Activated gamma-delta T cell treated with anti-CD3 and anti-CD28 coated beads, Interleukin-2, amount 50 U/mL, for 16 hours (primary cell): ENCODE measurements around the gene IGSF3.

Experiments
- DNase-seq: peaks from one replicate; pipeline ENCODE4 v3.0.0-alpha.2; 2020; ENCODE audit warnings: low read depth

The IGSF3 gene

DNA sequence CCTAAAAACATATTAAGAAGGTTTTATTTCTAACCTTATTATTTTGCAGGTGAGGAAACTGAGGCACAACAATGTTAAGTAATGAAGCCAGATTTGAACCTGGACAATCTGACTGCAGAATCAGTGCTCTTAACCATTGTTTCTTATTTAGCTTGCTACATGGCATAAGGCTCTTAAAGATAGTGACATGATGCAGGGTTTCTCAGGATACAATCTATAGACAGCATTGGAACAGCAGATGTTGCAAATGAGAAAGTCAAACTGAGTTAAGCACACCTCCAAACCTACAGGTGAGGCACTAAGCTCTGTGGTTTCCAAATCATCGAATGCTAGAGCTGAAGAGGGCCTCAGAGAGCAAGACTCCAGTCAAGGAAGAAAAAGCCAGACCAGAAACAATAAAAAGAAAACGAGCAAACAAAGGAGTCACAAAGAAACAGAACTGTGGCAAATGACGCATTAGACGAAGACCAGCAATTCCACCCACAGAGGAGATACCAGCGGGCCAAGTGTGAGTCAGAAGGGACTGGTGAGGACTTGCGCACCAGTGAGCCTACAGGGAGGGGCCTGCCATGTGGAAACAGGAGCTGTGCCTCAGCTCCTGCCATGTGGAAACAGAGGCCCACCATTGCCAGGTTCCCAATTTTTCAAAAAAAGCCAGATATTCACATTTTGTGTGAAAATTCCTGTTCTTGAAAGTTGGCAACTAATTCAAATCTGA, 111.1 kb downstream of the IGSF3 start:
- peak; percentile 63 for DNase-seq

DNA sequence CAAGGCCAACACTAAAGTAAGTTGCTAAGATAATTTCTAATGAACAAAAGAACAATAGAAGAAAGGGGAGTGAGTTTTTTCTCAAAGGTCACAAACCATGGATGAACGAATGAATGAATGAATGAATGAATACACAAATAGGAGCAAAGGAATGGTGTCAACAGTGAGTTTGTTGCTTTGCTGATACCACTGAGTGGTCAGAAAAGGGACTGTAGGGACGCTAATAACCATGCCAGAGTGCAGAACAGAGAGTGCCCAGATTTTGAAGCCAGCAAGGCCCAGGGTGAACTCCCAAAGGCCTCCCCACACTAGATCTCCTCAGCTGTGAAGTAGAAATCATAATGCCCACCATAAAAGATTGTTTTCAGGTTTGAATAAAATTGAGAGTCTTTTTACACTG, 112.6 kb downstream of the IGSF3 start:
- DNase-seq, result no peak

GRCh38 chr1:116553386-116554115, 114.0 kb downstream of the IGSF3 start:
- no peak for DNase-seq

DNA sequence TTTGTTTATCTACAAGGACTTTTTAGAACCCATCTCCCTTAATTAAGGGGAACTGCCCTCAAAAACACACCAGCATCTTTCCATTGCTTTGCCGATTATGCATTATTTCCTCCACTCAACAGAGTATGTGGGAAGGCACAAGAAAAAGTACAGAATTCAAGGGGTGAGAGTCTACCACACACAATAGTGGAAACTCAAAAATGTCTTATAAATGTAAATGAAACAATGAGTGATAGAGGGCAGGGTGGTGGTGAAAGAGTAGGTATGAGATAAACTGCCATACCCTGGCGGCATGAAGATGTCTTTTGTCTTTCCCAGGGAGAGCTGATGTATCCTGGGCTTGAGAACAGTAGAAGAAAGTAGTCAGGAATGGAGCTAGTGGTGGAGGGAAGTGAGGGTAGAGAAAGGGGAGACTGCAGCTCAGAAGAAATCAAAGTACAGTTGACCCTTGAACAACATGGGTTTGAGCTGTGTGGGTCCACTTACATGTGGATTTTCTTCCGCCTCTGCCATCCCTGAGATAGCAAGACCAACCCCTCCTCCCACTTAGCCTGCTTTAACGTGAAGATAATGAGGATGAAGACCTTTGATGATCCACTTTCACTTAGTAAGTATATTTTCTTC, 121.1 kb downstream of the IGSF3 start:
- no peak for DNase-seq

- no peak for DNase-seq
These were observed 122.2 kb downstream of the IGSF3 start for GRCh38 chr1:116545359-116545705.

- DNase-seq, result no peak
These were observed 122.8 kb downstream of the IGSF3 start for GRCh38 chr1:116544588-116545358.

GRCh38 chr1:116540088-116540487, 127.4 kb downstream of the IGSF3 start:
- no peak for DNase-seq

DNA sequence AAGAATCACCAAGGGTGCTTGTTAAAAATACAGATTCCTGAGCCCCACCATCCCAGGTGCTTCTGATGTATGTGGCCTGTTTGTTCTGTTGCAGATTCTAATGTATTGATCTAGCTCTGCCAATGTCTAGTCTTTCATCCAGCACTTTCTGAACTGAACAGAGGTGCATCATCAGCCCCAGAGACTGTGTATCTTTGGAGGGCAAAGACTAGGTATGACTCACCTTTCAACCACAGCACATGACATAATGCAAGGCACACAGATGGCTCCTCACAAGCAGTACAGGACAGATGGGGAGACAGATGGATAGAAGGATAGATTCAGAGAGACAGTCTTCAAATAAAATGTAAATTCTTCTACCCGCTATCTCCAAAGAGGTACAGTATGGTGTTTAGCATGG, 129.0 kb downstream of the IGSF3 start:
- no peak for DNase-seq

DNA sequence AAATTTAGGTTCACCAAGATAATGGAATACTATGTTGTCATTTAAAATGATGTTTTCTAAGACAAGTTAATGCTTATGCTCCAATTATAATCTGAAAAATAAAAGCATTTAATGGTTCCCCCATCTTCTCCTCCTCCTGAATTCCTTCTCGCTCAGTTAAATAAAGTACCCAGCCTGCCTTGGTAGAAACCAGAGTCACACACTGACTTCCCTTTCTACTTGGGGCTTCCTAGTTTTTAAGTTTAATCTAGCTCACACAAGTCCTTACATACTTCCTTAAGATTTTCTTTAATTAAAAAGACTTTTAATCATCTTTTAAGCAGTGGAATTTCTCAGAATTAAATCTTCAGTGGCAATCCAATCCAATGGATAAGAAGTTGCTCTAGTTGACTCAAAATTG, 129.6 kb downstream of the IGSF3 start:
- DNase-seq, result no peak

- DNase-seq, result no peak
These were observed 130.3 kb downstream of the IGSF3 start for GRCh38 chr1:116537040-116537831.

DNA sequence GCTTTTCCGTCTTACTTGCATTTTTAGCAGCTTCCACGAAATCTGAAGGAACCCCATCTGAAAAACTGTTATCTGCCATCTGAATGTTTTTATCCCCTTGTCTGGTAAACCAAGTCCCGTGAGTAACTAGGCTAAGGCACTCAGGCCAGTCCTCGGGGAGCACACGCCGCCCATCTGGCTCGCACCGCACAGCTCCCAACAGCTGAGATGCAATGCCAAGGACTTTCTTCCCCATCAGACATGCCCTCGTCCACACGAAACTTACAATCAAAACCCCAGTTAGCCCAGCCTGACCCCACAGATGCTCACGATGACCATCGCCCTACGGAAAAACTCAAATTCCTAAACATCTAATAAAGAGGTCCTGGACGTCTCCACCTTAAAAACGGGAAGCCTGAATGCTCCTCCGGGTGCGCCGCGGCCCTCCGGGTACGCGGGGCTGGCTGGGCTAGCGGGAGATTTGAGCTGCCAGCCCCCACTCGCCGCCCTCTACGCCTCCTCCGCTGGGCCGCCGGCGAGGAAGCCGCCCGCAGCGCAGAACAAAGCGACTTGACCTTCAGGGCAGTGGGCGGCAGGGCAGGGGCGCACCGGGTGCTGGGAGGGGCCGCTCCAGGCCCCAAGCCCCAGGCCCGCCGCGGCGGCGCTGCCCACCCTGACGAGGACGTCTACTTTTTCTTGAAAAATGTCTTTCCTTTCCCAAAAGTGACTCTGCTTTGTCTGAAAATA, 133.4 kb downstream of the IGSF3 start:
- DNase-seq, result no peak

- no peak for DNase-seq
These were observed 134.1 kb downstream of the IGSF3 start for GRCh38 chr1:116533429-116533820.

DNA sequence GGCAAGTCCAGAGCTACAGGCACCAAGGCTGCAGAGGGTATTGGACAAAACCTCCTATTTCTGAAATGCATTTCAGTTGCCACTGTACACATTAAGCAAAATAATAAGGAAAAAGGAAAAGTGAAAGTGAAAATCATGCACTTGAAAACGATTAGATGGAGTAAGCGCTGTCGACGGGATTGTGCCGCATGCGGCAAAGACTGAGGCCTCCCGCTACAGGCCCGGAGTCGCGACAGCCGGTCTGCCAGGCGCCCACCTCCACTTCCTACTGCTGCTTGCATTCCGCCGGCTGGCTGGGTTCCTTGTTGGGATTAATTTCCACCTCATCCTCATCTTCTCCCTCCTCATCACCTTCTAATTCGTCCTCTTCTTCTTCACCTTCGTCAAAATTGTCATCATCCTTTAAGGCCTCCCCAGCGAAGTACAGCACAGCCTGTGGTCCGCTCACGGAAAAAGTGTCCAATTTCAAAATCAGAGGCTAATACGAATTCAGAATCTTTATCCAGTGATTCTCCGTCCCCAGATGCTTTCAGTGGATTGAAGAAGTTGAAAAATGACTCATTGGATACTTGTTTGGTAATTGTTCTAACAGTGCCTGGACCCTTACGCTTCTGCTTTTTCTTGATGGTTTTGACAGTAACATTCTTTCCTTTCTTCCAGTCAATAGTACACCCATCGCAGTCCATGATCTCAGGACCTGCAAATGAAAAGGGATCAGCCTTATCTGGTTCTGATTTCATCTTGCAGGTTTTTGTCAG, 134.7 kb downstream of the IGSF3 start:
- no peak for DNase-seq

GRCh38 chr1:116531917-116532316, 135.6 kb downstream of the IGSF3 start:
- no peak for DNase-seq

DNA sequence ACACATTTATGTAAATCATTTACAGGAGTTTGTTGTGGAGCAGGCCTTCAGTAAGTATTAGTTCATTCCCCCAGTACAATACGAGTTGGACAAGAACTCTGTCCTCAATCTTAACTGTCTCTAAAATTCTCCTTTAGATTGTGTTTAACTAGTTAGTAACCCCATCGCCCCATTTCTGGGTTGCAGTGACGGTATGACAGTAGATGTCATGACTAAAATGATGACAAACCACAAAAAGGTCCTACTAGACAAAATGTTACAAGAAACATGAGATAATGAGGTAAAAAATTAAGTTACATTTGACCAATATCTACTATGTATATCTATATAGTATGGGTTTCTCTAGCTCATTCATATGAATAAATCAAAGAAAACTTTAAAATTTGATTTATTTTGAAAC, 137.9 kb downstream of the IGSF3 start:
- DNase-seq, result no peak

DNA sequence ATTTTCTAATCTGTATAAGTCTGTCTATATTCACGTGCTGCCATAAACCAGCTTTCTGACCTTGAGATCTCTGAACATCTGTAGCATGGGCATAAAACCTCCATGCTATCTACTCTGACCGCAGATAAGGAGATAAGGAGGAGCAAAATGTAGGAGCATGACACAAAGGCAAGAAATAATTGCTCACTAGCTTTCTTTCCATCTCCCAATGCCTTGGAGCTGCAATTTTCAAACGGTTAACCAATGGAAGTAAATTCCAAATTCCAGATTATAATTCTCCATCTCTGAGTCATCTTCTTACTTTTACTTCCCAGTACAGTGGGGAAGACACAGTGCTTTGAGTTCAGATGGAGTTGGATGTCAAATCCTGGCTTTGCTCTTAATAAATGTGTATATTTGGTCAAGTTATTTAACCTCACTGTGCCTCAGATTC, 138.3 kb downstream of the IGSF3 start:
- no peak for DNase-seq

DNA sequence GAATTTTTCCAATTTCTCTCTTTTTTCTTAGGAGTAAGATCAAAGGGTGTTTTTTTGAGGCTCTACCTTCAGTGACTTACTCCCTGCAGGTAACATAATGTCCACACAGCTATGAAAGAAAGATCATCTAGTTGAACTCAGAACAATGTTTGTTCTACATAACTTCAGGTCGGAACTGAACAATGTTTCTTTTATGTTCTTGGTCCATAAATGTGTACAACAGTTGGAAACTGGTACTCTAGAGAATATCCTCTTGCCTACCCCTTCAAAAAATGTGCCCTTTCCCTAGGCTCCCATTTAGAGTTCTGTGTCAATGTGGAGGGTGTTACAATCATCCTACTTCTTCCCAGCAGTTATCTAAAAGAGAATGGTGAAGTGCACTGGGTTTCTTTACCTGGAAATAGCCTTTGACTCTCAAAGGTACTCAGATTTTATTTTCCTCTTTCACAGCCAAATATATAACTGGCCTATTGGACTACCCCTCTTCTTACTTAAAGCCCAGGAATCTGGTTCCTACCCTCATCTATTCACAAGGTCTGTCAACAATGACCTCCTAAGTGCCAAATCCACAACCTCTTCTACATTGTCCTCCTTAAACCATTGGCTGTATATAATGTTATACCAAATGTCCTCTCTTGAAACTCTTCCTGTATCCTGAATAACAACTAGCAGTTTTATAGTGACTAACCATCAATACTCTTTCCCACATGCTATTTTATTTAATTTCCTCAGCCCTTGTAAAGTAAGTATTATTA, 139.0 kb downstream of the IGSF3 start:
- no peak for DNase-seq

GRCh38 chr1:116525440-116525839, 142.1 kb downstream of the IGSF3 start:
- no peak for DNase-seq
